Spleen (tissue), 7 donors: Measurements from ENCODE around the gene ATP1A4.

ENCODE experiments used
- CTCF ChIP-seq, 11 experiments: fragments of 200-600 bp in 7 of 11; fragments of 450-650 bp in 4 of 11; sonication (generic) in 4 of 11; IDR thresholded peaks in 8 of 11; conservative IDR thresholded peaks in 3 of 11; 1 replicate in 7 of 11; 2 replicates in 4 of 11; pipeline versions ENCODE4 v1.4.0 to v1.8.0; 2016 to 2021; ENCODE audit warnings: antibody characterized with exemption in 11 of 11, inconsistent platforms in 4 of 11, mild to moderate bottlenecking in 1 of 11
- POLR2A ChIP-seq, 3 donors: fragments of 450-650 bp; IDR thresholded peaks; one replicate each; pipeline ENCODE4 v1.5.1; 2017; ENCODE audit warnings: antibody characterized with exemption in 3 of 3, mild to moderate bottlenecking in 1 of 3
- POLR2AphosphoS5 ChIP-seq, 3 donors: sonication (generic); formaldehyde crosslinking; IDR thresholded peaks; one replicate each; pipeline ENCODE4 v1.5.1; 2017; ENCODE audit warnings: antibody characterized with exemption in 3 of 3
- donor health status: DM: no; HTN: no; CAD: no; lungs with moderate emphysema.
- donor health status: DM: no; HTN: no; CAD: no.
- donor health status: DM: no; HTN: no; CAD: no.

DNA sequence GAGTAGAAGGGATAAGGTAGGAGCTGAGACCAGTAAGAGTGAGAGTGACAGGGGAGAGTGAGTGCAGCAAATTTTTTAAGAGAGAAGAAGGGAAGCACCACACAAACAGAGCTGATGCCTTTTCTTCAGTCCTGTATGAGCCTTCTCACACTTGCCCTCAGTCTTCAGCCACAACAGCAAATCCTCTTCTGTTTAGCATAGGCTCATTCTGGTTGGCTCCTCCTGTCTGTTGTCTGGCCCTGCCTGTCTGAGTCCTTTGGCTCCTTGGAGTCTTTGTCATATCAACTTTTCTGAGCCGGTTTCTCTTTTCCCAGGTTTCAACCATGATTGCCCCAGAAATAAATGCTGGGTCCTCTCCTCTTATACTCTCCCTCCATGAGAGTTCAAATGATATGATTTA is 26.3 kb downstream of the ATP1A4 start:
- no peak for TF ChIP-seq CTCF (IDR thresholded peaks at IDR 0.05 in 8 of 11, conservative IDR thresholded peaks at IDR 0.05 in 3 of 11)
- no peak for TF ChIP-seq POLR2A (IDR thresholded peaks at IDR 0.05)
- no peak for TF ChIP-seq POLR2AphosphoS5 (IDR thresholded peaks at IDR 0.05)
